HFF-Myc (cell line): Measurements from ENCODE around the gene DPP3.
"Not testable (repeated sequence)": the region's sequence is repeated elsewhere in the genome, so short reads cannot be mapped to it uniquely, and the experiment has no call there.

Experiments
- DNase-seq: peaks from one replicate; pipeline ENCODE4 v3.0.0-alpha.2; 2011; ENCODE audit warnings: low read depth; ENCODE audit errors: extremely low read depth
- H3K4me3 ChIP-seq: replicated peaks from 2 replicates; pipeline ENCODE4 v1.5.1; 2011; ENCODE audit warnings: low read depth, mild to moderate bottlenecking, control low read depth, low read length
- TF ChIP-seq, protein P1 (sequence below): IDR thresholded peaks from 2 replicates; pipeline ENCODE4 v1.5.1; 2012; ENCODE audit warnings: mild to moderate bottlenecking, low read depth, low read length, control low read depth; ENCODE audit errors: missing control alignments

The DPP3 gene

DNA sequence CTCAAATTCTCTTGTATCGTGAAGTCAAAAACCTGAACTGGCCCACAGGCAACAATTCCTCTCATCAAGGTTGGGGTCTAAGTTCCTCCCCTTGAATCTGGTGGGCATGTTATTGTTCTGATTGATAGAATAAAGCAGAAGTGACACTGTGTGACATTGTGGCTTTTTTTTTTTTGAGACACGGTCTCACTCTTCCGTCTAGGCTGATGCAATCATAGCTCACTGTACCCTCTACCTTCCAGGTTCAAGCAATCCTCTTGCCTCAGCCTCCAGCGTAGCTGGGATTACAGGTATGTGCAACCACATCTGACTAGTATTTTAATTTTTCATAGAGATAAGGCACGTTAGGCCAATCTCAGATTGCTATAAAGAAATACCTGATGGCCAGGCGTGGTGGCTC is 22.4 kb upstream of the DPP3 start:
- TF ChIP-seq, protein P1, sequence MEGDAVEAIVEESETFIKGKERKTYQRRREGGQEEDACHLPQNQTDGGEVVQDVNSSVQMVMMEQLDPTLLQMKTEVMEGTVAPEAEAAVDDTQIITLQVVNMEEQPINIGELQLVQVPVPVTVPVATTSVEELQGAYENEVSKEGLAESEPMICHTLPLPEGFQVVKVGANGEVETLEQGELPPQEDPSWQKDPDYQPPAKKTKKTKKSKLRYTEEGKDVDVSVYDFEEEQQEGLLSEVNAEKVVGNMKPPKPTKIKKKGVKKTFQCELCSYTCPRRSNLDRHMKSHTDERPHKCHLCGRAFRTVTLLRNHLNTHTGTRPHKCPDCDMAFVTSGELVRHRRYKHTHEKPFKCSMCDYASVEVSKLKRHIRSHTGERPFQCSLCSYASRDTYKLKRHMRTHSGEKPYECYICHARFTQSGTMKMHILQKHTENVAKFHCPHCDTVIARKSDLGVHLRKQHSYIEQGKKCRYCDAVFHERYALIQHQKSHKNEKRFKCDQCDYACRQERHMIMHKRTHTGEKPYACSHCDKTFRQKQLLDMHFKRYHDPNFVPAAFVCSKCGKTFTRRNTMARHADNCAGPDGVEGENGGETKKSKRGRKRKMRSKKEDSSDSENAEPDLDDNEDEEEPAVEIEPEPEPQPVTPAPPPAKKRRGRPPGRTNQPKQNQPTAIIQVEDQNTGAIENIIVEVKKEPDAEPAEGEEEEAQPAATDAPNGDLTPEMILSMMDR, result no peak
- DNase-seq, result no peak
- H3K4me3 ChIP-seq, result no peak overlapping the region

DNA sequence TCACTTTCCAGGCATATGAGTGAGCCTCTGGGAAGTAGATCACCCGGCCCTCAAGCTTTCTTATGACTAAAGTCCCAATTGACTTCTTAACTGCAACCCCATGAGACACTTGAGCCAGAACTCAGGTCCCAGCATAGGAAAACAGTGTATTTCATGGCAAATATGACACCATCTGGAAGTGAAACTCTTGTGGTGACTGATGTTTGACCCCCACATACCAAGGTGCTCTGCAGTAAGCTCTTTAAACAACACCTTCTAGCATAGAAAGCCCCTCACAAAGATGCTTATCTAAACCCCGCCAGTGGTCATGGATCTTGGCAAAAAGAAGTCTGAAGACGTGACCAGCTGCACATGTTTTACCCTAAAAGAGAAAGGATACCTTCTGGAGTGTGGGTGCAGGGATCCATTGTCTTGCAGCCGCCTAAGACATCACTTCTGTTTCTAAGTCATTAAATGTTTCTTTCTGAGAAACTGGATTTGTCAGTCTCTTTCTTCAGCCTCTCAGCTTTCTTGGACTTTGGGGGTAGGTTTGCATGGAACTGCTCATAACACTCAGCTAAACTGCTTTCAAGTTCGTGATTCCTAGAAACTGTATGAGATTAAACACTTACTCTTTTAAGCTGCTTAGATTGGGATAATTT is 21.0 kb upstream of the DPP3 start:
- no peak overlapping the region for H3K4me3 ChIP-seq
- no peak for DNase-seq

GRCh38 chr11:66462010-66462409 is 18.2 kb upstream of the DPP3 start:
- no peak overlapping the region for H3K4me3 ChIP-seq
- TF ChIP-seq, protein P1, result no peak
- no peak for DNase-seq

More for the DNA sequence above, 21.0 kb upstream of the DPP3 start:
- TF ChIP-seq, protein P1, result no peak

DNA sequence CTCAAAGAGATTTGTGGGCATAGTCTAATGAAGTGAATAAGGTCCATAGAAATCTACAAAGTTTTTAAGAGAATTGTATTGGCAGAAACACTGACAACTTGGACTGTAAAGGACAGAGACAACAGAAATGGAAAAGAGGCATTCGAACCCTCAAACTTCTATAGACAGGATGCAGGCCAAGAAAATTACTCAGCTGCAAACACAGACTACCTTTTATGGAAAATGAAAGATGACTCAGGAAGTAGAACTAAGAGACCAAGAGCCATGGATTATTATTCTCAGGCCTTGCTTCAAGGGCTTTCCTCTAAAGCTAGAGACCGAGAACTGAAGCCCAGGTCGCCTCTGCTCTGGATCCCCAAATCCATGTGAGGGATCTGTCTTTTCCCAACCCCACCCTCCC is 17.3 kb upstream of the DPP3 start:
- H3K4me3 ChIP-seq, result no peak overlapping the region
- DNase-seq, result no peak
- TF ChIP-seq, protein P1, result no peak

- not testable (repeated sequence) for H3K4me3 ChIP-seq, DNase-seq
Observed at GRCh38 chr11:66464116-66464515, 16.1 kb upstream of the DPP3 start.

GRCh38 chr11:66464916-66465315 is 15.3 kb upstream of the DPP3 start:
- DNase-seq, result no peak
- TF ChIP-seq, protein P1, result no peak
- H3K4me3 ChIP-seq, result no peak overlapping the region

DNA sequence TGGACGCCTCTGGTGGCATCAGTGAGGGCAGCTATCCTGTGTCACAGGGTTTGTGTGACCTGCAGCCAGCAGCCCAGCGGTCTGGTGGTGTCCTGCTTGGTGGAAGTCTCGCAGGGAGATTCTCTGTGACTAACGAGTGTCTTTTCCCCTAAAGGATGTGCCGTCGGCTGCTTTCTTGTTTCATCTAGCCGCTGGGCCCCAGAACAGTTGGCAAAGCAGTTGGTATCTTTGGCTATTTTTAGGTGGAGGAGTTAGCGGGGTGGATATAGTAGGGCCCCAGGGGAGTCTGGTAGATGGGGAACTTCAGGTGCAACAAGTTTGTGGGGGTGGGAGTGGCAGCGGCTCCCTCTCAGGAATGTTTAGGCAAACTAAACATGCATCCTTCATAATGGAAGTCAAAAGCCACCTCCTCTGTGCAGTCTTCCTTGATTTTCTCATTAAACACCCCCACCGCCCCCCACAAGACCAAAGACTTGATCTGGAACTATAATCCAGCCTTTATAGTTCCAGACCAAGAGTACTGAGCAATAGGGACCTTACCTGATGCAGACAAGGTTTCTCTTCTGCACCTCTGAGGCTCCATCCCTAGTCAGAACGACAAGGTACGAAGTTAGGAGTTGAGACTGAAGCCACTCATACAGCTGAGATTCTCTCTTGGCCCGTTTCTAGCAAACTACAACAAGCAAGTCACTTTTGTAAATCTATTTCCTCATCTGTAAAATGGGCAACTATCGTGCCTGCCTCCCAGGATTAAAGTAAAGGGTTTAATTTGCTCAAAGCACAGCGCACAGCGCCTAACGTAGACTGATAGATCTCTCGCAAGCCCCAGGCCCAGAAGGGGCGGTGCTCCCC is 14.6 kb upstream of the DPP3 start:
- peak overlapping the region; percentile 59 for H3K4me3 ChIP-seq
- TF ChIP-seq, protein P1, result no peak
- no peak for DNase-seq
